ENCODE measurements around the gene OPTC.
"Not testable (repeated sequence)": the region's sequence is repeated elsewhere in the genome, so short reads cannot be mapped to it uniquely, and the experiment has no call there.

OPTC gene

DNA sequence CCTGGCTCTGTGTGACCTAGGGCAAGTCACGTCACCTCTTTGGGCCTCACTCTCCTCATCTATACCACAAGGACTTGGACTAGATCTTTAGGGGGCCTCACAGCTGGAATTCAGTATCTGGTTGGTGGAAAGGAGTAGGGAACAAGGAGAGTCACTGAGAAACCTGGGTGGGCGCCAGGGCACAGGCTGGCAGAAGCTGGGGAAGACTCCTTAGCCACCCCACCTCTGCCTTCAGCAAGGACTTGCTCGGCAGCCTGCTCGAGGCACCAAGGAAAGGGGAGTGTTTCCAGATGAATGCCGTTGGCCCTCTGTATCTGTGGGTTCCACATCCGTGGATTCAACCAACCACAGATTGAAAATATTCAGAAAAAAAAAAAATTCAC, 1.2 kb upstream of the OPTC start:
- DNase-seq, result no peak

DNA sequence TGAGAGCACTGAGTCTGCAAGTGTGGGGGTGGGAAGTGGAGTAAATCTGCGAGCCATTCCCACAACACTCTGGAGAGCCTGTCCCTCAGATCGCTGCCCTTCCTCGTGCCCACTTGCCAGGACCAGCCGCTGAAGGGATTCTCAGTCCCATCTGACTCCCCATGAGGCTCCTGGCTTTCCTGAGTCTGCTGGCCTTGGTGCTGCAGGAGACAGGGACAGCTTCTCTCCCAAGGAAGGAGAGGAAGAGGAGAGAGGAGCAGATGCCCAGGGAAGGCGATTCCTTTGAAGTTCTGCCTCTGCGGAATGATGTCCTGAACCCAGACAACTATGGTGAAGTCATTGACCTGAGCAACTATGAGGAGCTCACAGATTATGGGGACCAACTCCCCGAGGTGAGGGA, 1.9 kb downstream of the OPTC start:
- no peak for DNase-seq

GRCh38 chr1:203497269-203497777, 3.4 kb downstream of the OPTC start:
- no peak for DNase-seq

DNA sequence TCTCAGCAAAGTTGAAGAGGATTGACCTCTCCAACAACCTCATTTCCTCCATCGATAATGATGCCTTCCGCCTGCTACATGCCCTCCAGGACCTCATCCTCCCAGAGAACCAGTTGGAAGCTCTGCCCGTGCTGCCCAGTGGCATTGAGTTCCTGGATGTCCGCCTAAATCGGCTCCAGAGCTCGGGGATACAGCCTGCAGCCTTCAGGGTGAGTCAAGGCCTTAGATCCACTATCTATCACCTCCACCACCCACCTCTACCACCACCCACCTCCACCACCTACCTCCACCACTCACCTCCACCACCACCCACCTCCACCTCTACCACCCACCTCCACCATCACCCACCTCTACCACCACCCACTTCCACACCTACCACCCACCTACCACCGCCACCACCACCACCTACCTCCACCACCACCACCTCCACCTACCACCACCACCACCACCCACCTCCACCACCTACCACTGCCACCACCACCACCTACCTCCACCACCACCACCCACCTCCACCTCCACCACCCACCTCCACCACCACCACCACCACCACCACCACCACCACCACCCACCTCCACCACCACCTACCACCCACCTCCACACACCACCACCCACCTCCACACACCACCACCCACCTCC, 5.8 kb downstream of the OPTC start:
- DNase-seq, result no peak

DNA sequence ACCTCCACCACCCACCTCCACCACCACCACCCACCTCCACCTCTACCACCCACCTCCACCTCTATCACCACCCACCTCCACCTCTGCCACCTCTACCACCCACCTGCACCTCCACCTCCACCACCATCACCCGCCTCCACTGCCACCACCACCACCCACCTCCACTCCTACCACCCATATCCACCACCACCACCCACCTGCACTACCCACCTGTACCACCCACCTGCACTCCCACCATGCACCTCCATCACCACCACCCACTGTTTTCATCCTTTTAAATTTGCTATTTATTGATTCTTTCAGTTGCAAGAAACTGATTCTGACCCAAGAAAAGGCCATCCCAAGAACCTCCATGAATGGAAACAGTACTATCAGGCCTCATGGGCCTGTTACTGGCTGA, 6.3 kb downstream of the OPTC start:
- no peak for DNase-seq

GRCh38 chr1:203503836-203504235, 9.9 kb downstream of the OPTC start:
- DNase-seq, result no peak

GRCh38 chr1:203504400-203505250, 10.7 kb downstream of the OPTC start:
- DNase-seq, result peak; percentile 67

- DNase-seq, result no peak
Measured at GRCh38 chr1:203505526-203506204, 11.7 kb downstream of the OPTC start.

- no peak for DNase-seq
Measured at GRCh38 chr1:203506858-203507626, 13.1 kb downstream of the OPTC start.

DNA sequence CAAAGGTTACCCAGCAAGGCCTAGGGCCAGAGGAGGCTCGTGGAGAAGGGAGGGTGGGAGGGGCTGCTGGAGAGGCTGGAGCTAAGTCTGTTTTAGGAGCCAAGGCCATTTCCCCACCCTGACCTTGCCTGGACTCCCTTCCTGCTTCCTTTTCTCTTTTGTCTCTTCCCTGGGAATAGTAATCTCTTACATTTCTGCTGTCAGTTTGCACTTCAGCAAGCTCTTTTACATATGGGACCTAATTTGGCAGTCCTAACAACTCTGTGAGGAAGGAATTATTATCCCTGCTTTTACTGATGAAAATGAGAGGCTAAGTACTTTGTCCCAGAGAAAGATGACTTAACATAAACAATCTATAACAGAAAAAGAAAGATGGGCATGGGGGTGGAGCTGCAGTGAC, 13.8 kb downstream of the OPTC start:
- no peak for DNase-seq

DNA sequence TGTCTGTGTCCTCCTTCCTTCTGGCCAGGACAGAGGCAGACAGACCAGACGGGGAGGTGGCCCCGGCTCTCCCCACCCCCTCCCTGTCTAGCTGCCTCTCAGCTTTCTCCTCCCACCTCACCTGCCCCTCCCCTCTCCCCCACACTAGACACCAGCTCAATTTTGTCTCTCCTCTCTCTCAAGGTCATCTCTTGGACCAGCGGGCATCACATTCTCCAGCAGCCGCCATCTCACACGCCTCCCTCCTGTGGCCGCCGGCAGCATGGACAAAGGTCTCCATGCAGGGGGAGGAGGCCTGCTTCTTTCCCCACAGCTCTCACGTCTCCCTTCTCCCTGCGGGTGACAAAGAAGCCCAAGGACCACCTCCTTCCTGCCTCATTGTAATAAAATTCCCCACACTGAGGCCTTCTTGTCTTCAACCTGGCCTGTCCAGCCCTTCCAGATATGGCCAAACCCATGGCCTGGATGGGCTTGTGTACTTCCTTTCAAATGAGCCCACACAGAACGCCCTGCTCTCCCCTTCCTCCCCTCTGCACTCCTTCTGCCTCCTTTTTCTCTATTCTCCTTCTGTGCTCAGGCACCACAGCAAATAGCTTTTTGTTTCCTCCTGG, 14.6 kb downstream of the OPTC start:
- DNase-seq, result no peak

DNA sequence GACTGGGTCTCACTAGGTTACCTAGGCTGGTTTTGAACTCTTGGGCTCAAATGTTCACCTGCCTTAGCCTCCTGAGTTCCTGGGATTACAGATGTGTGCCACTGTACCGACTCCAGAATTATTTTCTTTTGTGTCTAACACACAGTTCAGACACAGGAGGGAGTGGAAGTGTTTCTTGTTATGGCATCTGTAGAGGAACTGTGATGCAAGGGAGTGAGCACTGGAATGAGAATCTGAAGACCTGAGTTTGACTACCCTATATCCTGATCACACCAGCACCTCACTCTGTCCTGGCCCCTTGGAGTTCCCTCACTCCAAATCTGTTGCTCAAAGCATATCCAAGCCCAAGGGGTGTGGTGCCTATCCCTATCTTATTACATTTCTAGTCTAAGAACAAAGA, 15.2 kb downstream of the OPTC start:
- no peak for DNase-seq

DNA sequence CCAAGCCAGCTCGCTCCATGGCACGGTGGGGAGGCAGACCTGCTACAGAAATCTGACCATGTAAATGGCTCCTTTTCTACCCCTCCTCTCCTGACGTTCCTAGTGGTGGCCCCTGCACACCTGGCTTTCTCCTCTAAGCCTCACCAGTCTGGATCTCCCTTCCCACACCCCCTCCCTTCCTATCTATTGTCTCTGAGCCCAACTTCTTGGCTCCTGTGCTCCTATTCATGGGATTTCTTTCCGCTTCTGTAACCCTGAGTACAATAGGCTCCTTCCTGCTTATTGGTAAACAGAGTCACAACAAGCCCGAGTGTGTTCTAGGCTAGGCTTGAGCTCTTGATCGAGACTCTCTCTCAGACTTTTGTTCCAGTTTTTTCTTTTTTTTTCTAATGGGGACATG, 17.6 kb downstream of the OPTC start:
- DNase-seq, result no peak

GRCh38 chr1:203511930-203512329, 18.0 kb downstream of the OPTC start:
- DNase-seq, result no peak

- no peak for DNase-seq
Measured at GRCh38 chr1:203512517-203512847, 18.5 kb downstream of the OPTC start.

DNA sequence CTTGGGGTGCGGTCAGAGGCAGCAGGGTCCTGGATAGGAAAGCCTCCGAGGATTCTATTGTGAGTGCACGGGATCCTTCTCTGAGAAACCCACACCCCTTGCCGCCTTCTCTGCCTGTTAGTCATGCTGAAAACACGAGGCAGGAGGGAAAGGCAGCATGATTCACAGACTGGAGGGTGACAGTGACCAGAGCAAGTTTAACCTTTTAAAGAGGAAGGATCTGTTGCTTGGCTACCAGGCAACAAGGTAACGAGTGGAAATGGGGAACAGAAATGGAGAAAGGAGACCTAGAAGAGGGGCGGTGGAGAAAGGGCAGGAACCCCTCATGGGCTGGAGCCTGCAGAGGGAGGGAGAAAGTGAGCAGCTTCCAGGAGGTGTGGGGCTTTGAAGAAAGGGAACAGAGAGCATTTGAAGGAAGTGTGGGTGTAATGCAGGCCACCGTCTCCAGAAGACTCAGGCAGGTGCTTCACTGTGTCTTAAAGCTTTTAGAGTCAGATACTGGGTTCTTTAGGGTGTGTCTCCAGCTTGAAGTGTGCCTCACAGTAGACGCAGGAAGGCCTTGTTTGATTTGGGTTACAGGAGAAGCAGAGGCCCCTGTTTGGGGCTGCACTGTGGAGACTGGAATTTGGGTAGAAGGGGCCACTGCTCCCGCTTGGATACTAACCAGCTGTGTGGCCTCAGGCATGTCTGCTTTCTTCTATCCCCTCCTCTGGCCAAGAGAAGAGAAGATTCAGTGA, 19.1 kb downstream of the OPTC start:
- peak; percentile 90 for DNase-seq

DNA sequence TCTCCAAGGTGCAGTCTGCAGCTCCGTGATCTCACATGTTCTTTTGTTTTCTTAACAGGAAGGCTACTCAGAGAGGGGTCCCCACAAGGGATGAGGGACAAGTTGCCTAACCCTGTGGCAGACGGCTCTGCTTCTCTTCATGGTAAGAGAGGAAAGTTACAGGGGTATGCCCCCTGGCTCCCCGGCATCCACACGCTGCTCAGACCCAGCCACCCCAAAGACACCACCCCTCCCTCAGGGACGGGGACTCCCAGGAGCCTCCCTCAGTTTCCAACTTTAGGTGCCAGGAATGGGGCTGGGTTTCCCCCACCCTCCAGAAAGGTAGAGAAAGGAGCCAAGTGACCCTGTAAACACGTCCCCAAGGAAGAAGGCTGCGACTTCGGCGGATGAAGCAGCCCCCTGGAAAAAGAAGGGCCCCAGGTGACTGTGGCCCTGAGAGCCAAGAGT, 19.7 kb downstream of the OPTC start:
- DNase-seq, result no peak

GRCh38 chr1:203516184-203516583, 22.2 kb downstream of the OPTC start:
- no peak for DNase-seq

DNA sequence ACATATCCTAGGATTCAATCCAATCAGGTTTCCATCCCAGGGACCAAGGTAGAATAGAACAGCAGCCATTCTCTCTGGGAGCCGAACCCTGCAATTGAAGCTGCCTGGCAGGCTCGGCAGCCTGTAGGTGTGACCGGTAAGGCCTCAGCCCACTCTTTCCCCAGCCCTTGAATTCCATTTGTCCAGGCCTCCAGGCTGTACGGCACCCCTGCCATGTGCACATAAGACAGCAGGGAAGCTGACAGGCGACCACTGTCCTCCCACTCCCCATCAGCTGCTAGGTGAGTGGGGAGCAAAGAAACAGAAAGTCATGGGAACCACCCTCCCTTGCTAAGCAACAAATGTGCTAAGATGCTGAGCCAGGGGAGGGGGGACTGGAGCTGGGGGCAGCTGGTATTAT, 23.0 kb downstream of the OPTC start:
- DNase-seq, result no peak

- no peak for DNase-seq
Measured at GRCh38 chr1:203517426-203518110, 23.6 kb downstream of the OPTC start.

DNA sequence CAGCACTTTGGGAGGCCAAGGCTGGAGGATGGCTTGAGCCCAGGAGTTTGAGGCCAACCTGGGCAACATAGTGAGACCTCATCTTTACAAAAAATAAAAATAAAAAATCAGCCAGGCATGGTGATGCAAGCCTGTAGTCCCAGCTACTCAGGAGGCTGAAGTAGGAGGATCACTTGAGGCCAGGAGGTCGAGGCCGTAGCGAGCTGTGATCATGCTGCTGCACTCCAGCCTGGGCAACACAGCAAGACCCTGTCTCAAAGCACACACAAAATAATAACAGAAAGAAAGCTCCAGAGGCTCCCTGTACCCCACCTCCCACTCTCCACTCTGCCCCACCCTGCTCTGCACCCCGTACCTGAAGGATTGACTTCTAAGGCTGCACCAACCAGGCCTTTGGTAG, 24.2 kb downstream of the OPTC start:
- not testable (repeated sequence) for DNase-seq
